SK-N-DZ (cell line): Measurements from ENCODE around the gene TRIM13.

Experiments
- DNase-seq: peaks from one replicate; pipeline ENCODE4 v3.0.0-alpha.2; 2015; ENCODE audit warnings: low spot score

TRIM13 gene

DNA sequence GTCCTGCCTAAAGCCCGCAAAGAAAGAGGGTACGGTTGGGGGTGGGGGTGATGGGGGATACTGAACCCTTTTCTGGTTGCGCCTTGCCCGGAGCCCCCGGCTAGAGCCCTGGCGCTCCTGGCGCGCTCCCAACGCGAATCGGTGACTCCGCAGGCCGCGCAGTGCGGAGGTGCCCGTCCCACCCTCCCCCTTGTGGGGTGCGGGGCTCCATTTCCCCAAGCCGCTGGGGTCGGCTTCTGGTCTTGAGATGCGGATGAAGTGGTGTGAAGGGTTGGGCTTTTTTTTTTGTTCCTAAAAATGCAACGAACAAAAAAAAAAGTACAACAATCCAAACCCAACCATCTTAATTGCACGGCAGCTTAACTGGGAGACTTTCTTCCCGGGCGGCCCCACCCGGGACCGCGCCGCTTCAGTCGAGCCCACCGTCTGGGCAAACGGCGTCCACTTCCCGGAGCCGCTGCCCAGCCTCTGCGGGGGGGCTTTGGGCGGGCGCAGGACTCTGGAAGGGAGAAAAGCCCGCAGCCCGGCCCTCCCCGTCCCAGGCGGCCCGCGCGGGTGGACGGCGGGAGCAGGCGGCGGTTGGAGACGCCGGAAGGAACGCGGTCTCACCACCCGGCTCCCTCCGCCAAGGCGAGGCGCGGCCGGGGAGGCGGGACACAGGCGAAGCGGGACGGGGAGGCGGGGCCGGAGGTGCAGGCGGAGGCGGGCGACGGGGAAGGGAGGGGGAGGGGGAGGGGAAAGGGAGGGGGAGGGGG is 504 bp upstream of the TRIM13 start:
- peak; percentile 89 for DNase-seq

DNA sequence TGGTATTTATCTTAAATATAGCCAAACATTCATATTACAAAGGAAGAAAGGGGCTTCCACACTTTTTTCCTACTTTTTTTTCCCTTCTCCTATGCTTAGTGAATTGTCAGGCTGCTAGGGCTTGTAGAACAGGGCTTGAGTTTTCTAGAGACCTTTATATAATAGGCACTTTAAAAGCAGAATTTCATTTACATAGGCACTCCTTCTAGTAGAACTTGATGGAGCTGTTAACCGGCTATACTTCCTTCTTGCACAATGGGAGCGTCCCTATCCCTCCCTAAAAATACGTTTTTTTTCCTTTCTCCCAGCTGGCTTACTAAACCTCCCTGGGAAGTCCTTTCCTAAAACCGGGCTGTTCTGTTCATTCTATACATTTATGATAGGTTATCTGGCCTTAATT is 1.1 kb downstream of the TRIM13 start:
- DNase-seq, result no peak

DNA sequence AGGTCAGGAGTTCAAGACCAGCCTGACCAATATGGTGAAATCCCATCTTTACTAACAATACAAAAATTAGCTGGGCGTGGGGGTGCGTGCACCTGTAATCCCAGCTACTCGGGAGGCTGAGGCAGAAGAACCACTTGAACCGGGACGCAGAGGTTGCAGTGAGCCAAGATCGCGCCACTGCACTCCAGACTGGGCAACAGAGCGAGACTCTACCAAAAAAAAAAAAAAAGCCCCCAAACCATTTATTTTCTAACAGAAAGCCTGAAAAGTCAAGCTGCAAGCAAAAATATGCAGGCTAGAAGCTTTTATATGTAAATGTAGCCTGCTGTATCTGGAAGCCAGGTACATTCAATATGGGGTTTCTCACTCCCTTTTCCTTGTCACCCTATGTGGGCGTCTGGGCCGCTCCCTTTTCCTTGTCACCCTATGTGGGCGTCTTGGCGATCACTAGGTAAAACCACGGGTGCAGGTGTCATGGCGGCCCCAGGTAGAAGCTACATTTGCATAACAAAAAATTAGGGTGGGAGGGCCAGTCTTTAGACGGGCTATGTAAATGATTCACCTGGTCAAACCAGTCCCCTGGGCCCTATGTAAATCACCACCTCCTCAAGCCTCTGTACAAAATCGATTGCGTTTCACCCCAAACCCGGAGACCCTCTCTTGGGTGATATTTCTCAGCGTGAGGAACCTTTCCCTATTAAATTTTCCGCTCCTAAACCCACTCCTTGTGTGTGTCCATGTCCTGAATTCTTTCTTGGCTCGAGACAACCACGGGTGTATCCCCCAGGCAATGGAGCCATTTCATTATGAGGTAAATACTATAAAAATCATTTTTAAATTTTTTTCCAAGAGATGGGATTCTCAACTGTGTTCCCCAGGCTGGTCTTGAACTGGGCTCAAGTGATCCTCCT is 2.1 kb downstream of the TRIM13 start:
- DNase-seq, result no peak

DNA sequence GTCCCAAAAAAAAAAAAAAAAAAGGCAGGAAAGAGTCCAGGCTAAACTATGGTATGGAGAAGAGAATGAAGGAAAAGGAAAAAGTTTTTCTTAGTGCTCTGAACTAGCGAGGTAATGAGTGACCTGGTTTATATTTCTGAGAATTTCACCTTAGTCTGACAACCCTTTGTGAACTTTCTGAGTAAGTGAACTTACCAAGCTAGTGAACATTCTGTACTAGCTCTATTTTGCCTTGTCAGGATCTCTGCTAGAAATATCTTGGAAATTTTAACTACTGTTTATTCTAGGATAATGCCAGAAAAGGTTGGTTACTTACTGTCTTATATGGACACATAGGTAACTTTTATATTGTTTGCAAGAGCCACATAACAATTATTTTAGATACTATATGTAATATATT is 4.4 kb downstream of the TRIM13 start:
- no peak for DNase-seq

DNA sequence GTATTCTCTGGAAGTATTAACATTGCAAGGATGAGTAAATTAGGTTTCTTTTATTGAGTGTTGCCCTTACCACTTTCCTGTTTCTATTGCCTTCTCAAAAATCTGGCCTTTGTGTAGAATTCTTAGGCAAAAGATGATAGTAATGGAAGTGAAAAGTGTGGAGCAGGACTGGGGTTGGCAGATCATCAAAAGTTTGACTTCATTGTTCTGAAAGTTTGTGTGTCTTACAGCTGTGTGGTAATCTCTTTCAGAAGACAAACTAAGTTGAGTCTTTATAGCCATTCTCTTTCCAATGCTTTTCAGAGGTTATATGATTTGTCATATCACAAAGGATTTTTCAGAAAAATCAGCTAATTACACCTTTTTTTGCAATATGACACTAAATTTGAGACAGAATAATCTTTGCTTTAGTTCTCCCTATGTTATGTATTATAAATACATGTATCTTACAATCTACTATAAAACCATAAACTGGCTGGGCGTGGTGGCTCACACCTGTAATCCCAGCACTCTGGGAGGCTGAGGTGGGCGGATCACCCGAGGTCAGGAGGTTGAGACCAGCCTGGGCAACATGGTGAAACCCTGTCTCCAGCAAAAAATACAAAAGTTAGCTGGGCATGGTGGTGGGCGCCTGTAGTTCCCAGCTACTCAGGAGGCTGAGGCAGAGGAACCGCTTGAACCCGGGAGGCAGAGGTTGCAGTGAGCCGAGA is 9.7 kb downstream of the TRIM13 start:
- DNase-seq, result no peak

DNA sequence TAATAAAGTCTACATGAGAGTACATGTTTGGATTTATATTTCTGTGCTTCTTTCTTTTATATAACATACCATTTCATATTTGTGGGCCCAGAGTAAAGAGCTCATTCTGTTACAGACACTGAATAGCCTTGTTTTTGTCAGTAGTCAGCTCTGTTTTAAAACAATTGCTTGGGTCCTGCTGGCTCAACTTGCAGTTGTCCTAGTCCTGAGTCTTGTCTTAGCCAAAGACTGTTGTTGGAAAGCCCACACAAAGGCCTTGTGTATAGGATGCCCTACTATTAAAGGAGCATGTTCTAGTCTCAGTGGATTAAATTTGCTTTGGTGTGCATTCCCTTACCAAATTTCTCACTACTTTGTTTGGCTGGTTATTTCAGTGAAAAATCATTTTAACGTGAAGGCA is 14.6 kb downstream of the TRIM13 start:
- DNase-seq, result no peak

DNA sequence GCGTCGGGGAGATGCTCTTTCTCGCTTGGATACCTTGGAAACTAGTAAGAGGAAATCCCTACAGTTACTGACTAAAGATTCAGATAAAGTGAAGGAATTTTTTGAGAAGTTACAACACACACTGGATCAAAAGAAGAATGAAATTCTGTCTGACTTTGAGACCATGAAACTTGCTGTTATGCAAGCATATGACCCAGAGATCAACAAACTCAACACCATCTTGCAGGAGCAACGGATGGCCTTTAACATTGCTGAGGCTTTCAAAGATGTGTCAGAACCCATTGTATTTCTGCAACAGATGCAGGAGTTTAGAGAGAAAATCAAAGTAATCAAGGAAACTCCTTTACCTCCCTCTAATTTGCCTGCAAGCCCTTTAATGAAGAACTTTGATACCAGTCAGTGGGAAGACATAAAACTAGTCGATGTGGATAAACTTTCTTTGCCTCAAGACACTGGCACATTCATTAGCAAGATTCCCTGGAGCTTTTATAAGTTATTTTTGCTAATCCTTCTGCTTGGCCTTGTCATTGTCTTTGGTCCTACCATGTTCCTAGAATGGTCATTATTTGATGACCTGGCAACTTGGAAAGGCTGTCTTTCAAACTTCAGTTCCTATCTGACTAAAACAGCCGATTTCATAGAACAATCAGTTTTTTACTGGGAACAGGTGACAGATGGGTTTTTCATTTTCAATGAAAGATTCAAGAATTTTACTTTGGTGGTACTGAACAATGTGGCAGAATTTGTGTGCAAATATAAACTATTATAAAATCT is 15.7 kb downstream of the TRIM13 start:
- no peak for DNase-seq

DNA sequence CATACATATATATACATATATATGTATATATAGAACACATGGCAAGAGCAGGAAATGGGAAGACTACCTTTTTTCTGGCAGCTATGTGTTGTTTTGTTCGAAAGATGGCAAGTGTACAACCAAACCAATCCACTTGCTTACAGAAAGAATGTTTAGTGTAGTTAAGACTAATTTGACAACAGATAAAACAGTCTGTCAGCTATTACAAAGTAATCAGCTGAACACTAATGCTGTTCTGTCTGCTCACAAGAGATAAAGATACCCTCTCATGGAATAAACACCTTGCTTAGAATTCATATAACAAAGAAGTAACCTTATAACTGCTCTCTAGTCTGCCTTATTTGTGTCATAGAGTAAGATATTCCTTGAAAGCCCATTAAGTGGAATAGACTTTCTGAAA is 17.5 kb downstream of the TRIM13 start:
- DNase-seq, result no peak

DNA sequence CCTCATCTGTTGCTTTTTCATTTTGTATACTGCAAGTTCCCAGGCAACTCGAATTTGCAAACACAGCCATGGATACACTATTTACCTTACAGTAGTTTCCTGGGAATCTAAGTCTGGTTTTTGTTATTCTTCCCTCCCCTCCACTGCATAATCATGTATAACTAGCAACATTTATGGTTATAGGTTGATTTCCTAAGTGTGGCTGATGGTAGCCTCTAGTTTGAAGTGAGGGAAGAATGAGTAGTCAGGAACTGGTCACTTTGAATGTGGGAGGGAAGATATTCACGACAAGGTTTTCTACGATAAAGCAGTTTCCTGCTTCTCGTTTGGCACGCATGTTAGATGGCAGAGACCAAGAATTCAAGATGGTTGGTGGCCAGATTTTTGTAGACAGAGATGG is 18.4 kb downstream of the TRIM13 start, which contains the start of gene KCNRG:
Gene KCNRG, plus strand, starts transcription at position 187 of the 400 bp plus-strand sequence. Its CDS starts 50 bp downstream, at position 237.
- no peak for DNase-seq

DNA sequence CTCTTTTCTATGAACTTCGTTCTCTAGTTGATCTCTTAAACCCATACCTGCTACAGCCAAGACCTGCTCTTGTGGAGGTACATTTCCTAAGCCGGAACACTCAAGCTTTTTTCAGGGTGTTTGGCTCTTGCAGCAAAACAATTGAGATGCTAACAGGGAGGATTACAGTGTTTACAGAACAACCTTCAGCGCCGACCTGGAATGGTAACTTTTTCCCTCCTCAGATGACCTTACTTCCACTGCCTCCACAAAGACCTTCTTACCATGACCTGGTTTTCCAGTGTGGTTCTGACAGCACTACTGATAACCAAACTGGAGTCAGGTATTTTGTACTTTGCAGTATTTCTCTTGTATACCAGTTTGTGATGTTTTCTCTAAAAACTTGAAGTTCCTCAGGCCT is 18.9 kb downstream of the TRIM13 start:
- DNase-seq, result no peak

DNA sequence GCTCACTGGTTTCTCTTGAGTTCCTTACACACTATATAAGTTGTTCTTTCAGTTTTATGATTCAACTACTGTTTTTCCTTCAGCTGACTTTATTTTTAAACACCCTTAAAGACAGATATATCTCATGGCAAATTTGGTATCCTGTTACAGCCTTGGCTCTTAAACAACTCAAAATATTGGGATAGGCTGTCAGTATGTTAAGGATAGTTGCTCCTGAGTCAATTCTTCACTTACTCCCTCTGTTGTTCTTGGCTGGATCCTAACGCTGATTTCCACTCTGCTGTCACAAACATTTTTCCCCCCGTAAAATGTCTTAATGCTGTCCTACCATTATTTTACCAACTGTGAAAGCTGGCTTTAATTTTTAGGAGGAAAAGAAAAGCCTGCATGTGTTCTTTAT is 19.6 kb downstream of the TRIM13 start:
- DNase-seq, result no peak

DNA sequence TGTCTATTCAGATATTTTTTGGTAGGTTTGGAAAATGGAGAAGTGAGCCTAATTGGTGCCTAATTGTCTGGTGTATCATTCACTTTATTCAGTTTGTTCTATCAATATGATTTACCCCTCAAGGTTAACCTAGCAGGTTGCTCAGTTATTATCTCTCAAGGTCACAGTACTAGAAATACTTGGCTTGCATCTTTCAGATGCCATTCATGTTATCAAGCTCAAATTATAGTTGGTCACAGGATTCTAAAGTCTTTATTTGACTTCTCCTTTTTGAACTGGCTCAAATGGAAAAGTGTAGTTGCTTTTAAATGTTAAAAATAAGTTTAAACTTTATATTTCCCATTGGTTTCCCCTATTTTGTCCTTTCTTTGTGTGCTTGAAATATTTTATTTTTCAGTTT is 21.0 kb downstream of the TRIM13 start:
- DNase-seq, result no peak

DNA sequence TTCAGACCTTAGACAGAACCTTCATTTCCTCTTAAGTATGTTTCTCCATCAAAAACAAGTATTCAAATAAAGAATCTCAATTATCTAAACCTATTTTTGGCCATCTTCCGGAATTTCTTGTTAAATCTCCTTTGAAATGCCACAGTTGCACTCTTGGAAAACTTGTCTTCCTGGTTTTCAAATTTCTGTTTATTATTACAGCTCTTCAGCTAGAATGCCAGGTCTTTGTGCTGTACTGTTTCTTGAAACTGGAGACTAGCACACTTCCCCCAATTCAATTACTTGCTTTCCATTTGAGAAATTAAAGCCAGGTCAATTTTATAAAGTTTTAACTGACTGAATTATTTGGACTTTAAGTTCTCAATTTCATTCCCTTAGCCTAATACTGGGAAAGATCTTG is 28.6 kb downstream of the TRIM13 start:
- DNase-seq, result no peak

DNA sequence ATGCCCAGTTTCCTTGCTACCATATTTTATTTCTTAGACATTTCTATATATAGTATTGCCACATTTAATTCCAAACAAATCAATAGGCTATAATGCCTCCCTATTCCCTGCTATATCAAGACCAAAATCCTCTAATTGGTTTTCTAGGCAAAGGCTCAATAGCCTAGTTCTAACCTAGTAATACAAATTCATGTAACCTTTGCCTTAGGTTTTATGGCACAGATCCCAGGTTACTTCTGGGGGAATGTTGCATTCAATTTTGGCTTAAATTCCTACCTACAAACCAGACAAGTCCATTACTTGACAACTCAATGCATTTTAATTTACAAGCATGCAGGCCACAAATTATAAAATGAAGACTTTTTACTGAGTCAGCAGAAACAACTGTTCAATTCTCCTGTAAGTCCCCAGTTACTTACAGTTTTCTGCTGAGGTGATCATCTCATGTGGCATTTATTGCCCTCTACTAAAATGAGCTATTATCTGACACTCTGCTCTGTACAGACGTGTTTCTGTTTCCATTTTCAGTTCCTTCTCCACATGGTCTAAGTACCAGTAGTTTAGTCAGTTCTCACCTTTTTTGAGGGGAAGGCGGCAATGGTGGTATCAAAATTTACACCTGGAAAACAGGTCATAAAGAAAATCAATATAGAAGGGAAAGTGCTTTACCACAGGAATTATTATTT is 30.1 kb downstream of the TRIM13 start:
- DNase-seq, result no peak

DNA sequence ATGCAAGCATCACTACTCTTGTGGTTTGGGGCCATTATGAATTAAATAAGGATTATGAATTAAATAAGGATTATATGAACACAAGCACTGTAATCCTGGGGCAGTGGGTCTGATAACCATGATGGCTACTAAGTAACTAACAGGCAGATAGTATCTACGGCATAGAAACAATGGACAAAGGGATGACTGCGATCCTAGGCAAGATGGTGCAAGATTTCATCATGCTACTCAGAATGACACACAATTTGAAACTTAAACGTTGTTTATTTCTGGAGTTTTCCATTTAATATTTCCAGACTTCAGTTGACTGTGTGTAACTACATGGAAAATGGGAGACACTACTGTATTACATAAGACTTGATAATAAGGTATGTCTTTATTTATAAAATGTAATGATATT is 33.5 kb downstream of the TRIM13 start:
- no peak for DNase-seq

DNA sequence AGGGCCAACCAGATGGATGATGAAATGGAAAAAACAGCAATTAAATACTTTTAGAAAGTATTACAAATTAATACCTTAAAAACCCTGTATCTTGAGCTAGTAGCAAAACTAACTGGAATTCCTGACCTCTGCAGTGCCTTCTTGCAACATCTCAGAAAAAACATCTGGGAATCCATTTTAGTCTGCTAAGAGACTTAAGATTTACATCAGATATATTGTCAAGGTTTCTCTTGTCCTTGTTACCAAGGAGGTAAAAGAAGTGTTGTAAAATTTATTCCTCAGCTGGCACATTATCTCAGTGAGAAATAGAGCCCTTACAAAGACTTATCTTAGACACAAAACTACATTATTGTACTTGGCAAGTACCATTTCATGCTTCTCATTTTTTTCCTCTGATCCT is 36.9 kb downstream of the TRIM13 start:
- no peak for DNase-seq

DNA sequence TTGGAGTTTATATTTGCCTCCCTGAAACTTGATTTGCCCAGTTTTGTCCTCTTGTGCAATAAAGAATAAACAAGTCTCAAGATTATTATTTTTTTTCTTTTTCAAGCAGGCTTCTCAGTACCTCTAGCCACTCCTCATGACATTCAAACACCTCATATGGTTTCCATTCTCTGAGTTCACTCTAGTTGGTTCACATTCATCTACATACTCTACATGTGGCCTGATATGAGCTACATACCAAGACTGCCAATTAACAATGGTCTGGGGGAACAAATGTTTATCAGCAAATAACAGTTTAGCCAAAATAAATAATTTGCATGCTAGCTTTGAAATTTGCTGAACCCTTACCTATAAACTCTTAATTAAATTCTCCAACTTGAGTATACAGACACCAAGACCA is 40.9 kb downstream of the TRIM13 start:
- DNase-seq, result no peak

DNA sequence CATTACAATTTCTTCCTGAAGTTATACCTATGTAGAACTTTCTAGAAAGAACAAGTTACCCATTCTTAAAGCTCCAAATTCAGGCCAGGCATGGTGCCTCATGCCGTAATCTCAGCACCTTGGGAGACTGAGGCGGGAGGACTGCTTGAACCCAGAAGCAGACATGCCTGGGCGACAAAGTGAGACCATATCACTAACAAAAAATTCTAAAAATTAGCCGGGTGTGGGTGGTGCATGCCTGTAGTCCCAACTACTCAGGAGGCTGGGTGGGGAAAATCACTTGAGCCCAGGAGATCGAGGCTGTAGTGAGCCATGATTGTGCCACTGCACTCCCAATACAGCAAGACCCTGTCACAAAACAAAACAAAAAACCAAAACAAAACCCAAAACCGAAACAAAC is 41.4 kb downstream of the TRIM13 start:
- no peak for DNase-seq

DNA sequence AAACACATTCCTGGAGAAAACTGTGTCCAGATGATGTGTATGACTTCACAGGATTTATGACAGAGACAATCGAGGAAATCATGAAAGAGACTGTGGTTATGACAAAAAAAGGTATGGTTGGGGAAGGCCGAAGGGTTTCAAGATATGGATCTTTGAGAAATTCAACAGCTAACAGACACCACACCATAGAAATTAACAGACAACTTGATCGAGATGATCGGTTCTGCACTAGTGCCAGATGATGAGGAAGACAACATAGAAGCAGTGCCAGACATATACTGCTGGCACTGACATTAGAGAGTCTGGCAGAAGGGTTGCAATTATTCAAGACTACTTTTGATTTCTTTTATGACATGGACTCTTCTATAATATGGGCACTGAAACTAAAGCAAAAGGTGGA is 55.6 kb downstream of the TRIM13 start:
- DNase-seq, result no peak

DNA sequence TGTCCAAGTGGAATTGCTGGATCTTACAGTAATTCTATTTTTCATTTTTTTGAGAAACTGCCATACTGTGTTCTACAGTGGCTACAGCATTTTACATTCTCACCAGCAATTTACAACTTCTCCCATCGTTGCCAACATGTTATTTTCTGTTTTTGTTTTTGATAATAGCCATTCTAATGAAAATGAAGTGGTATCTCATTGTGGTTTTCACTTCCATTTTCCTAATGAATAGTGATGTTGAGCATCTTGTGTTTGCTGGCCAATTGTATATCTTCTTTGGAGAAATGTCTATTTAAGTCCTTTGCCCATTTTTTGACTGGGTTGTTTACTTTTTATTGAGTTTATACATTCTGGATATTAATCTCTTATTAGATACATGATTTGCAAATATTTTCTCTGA is 57.0 kb downstream of the TRIM13 start:
- no peak for DNase-seq

DNA sequence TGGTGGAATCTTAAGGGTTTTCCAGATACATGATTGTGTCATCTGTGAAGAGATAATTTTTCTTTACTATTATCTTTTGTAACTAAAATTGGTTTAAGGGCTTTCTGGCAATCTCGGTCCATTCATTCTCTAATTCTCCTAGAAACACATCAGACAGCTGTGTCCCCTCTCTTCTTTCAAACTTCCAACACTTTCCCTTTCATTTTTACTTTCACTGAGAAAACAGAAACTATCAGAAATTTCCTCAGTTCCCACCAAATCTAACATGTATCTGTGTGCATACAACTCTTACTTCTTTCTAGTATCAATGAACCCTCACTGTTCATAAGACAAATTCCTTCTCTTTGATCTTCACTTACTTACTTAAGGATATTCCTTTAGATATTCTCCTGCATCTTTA is 58.6 kb downstream of the TRIM13 start:
- DNase-seq, result no peak
